ENCODE measurements around the gene TEX29. TPM values are rescaled to one million over a fixed set of nuclear protein-coding genes. Genes with fewer than 3 reads are reported as not detected.
A peak's percentile ranks its signal among the peaks of the same experiment; 100 is the strongest.

TEX29 gene
- total RNA-seq, 1 donor from 2014 or later, result 0.97 TPM

DNA sequence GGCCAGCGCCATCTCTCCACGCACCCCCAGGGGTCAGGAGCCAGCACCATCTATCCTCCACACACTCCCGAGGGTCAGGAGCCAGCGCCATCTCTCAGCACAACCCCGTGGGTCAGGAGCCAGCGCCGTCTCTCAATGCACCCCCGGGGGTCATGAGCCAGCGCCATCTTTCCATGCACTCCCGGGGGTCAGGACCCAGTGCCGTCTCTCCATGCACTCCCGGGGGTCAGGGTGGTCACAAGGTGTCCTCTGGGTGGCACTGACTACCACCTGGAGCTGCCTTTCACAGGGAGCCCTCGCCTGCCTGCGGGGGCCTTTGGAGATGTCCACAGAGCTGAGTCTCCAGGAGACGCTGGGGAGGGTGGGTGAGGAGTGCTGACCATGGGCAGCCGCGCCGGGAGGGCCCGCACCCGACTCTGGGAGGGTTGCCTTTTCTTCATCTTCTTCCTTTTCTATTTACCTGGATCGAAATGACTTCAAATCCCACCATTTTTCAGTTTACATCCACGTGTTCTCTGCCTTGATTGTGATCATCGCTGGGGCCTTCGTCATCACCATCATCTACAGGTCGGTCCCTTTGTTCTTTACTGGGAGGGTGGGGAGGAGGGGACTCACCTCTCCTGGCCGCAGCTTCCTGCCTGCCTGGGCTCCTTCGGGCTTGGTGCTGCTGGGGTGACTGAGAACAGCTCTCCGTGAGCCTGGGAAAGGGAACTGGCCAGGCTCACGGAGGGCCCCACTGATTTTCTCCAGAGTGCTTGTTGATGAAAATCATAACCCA, 19.1 kb downstream of the TEX29 start:
- no peak for DNase-seq

GRCh38 chr13:111341886-111342285, 21.4 kb downstream of the TEX29 start:
- TF ChIP-seq, protein P1, sequence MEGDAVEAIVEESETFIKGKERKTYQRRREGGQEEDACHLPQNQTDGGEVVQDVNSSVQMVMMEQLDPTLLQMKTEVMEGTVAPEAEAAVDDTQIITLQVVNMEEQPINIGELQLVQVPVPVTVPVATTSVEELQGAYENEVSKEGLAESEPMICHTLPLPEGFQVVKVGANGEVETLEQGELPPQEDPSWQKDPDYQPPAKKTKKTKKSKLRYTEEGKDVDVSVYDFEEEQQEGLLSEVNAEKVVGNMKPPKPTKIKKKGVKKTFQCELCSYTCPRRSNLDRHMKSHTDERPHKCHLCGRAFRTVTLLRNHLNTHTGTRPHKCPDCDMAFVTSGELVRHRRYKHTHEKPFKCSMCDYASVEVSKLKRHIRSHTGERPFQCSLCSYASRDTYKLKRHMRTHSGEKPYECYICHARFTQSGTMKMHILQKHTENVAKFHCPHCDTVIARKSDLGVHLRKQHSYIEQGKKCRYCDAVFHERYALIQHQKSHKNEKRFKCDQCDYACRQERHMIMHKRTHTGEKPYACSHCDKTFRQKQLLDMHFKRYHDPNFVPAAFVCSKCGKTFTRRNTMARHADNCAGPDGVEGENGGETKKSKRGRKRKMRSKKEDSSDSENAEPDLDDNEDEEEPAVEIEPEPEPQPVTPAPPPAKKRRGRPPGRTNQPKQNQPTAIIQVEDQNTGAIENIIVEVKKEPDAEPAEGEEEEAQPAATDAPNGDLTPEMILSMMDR (IDR thresholded peaks at IDR 0.05), result no peak
- Histone ChIP-seq H3K9me3 (no peaks in the 10 kb centered on the region), H3K4me1 (no peaks in the 10 kb centered on the region), H3K27ac (no peak overlapping the region), H3K4me3 (no peak overlapping the region), H3K27me3 (ENCODE audit: low read depth) (no peaks in the 10 kb centered on the region), H3K36me3 (no peaks in the 10 kb centered on the region)
- intact Hi-C loops (cut with DNase I), result no loop called here
- ATAC-seq (no peak), DNase-seq (no peak)

More for the DNA sequence above, 19.1 kb downstream of the TEX29 start:
- H3K36me3 ChIP-seq, result no peaks in the 10 kb centered on the region
- ATAC-seq, result no peak
- H3K27ac ChIP-seq, result no peak overlapping the region
- TF ChIP-seq, protein P1 (IDR thresholded peaks at IDR 0.05), result no peak
- no peaks in the 10 kb centered on the region for H3K4me1 ChIP-seq
- no peaks in the 10 kb centered on the region for H3K9me3 ChIP-seq
- no peak overlapping the region for H3K4me3 ChIP-seq
- intact Hi-C loops (cut with DNase I), result no loop called here
- no peaks in the 10 kb centered on the region for H3K27me3 ChIP-seq (ENCODE audit: low read depth)

GRCh38 chr13:111342721-111343120, 22.3 kb downstream of the TEX29 start:
- ATAC-seq, result no peak
- Histone ChIP-seq H3K27me3 (ENCODE audit: low read depth) (no peaks in the 10 kb centered on the region), H3K4me1 (no peaks in the 10 kb centered on the region), H3K27ac (no peak overlapping the region), H3K9me3 (no peaks in the 10 kb centered on the region), H3K4me3 (no peak overlapping the region), H3K36me3 (no peaks in the 10 kb centered on the region)
- intact Hi-C loops (cut with DNase I), result no loop called here
- DNase-seq, result no peak
- TF ChIP-seq, protein P1 (IDR thresholded peaks at IDR 0.05), result no peak

- TF ChIP-seq, protein P1 (IDR thresholded peaks at IDR 0.05), result no peak
- no peak for DNase-seq
- Histone ChIP-seq H3K27ac (no peak overlapping the region), H3K4me3 (no peak overlapping the region), H3K27me3 (ENCODE audit: low read depth) (no peaks in the 10 kb centered on the region), H3K4me1 (no peaks in the 10 kb centered on the region), H3K9me3 (no peaks in the 10 kb centered on the region), H3K36me3 (no peaks in the 10 kb centered on the region)
- intact Hi-C loops (cut with DNase I), result no loop called here
- no peak for ATAC-seq
Observed at GRCh38 chr13:111343186-111343805, 22.9 kb downstream of the TEX29 start.

- Histone ChIP-seq H3K4me1 (no peaks in the 10 kb centered on the region), H3K27me3 (ENCODE audit: low read depth) (no peaks in the 10 kb centered on the region), H3K27ac (no peak overlapping the region), H3K4me3 (no peak overlapping the region), H3K9me3 (no peaks in the 10 kb centered on the region), H3K36me3 (no peaks in the 10 kb centered on the region)
- intact Hi-C loops (cut with DNase I), result no loop called here
- TF ChIP-seq, protein P1 (IDR thresholded peaks at IDR 0.05), result peak; percentile 48
- DNase-seq (peak; percentile 89), ATAC-seq (peak; percentile 96)
Observed at GRCh38 chr13:111344471-111345191, 24.2 kb downstream of the TEX29 start.
